ENCODE data around the gene KRABD2.

KRABD2 gene

DNA sequence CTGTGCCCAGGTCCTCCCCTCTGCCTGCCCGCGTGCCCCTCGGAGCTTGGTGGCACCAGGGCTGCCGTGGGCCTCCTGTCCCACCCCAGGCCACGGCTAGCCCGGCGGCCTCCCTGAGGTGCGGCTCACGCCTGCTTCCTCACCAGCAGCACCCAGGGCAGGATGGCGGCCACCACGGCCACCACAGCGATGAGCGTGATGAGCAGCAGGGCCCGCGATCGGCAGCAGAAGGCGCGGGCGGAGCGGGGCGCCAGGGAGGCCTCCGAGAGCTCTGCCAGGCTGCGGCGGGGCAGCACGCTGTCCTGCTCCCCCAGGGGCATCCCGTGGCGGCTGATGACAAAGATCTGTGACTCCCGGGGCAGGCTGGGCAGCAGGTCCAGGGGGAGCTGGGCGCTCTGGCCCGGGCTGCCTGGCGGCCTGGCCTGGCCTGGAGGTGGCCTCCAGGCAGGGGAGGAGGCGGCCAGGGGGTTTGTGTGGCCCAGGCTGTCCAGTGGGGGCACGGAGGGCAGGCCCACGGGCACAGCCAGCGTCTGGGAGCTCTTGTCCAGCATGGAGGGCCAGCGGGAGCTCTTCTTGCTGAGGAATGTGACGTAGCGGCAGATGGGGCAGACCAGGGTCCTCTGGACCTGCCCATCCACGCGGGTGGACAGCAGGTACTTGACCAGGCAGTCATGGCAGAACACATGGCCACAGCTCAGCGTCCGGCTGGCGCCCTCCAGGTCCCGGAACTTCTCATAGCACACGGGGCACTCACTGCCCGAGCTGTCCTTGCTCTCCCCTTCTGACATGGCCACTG lies 16.4 kb upstream of the KRABD2 start:
- H3K9ac ChIP-seq: no peak overlapping the region
- no peak overlapping the region for H3K4me2 ChIP-seq
- H3K4me1 Mint-ChIP-seq: no peaks in the 10 kb centered on the region
- no peaks in the 10 kb centered on the region for H3K36me3 ChIP-seq
- H3K79me2 ChIP-seq (ENCODE audit: low read depth): no peaks in the 10 kb centered on the region
- no peaks in the 10 kb centered on the region for H3K9me3 Mint-ChIP-seq
- H3K27ac Mint-ChIP-seq: no peak overlapping the region
- no peaks in the 10 kb centered on the region for H3K36me3 Mint-ChIP-seq
- no peaks in the 10 kb centered on the region for H3F3A ChIP-seq (ENCODE audit: low read depth)
- no peak overlapping the region for H3K4me3 ChIP-seq
- H4K20me1 ChIP-seq (ENCODE audit: low read depth): no peaks in the 10 kb centered on the region
- H3K4me3 Mint-ChIP-seq: no peak overlapping the region
- TF ChIP-seq, protein P1, sequence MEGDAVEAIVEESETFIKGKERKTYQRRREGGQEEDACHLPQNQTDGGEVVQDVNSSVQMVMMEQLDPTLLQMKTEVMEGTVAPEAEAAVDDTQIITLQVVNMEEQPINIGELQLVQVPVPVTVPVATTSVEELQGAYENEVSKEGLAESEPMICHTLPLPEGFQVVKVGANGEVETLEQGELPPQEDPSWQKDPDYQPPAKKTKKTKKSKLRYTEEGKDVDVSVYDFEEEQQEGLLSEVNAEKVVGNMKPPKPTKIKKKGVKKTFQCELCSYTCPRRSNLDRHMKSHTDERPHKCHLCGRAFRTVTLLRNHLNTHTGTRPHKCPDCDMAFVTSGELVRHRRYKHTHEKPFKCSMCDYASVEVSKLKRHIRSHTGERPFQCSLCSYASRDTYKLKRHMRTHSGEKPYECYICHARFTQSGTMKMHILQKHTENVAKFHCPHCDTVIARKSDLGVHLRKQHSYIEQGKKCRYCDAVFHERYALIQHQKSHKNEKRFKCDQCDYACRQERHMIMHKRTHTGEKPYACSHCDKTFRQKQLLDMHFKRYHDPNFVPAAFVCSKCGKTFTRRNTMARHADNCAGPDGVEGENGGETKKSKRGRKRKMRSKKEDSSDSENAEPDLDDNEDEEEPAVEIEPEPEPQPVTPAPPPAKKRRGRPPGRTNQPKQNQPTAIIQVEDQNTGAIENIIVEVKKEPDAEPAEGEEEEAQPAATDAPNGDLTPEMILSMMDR (IDR thresholded peaks at IDR 0.05): no peak
- TF ChIP-seq EZH2 (IDR thresholded peaks at IDR 0.05) (no peak), EZH2phosphoT487 (IDR thresholded peaks at IDR 0.05) (no peak)
- H2AFZ ChIP-seq (replicated peaks): no peak overlapping the region
- H3K9me3 ChIP-seq (ENCODE audit: low read depth): no peaks in the 10 kb centered on the region
- no peaks in the 10 kb centered on the region for H3K4me1 ChIP-seq
- peaks cover 10% of the 10 kb centered on the region for H3K27me3 Mint-ChIP-seq (ENCODE audit: insufficient read depth, low read depth)
- H3K27ac ChIP-seq: no peak overlapping the region
- DNase-seq (ENCODE audit: low spot score): no peak
- H3K27me3 ChIP-seq: peaks cover 19% of the 10 kb centered on the region

DNA sequence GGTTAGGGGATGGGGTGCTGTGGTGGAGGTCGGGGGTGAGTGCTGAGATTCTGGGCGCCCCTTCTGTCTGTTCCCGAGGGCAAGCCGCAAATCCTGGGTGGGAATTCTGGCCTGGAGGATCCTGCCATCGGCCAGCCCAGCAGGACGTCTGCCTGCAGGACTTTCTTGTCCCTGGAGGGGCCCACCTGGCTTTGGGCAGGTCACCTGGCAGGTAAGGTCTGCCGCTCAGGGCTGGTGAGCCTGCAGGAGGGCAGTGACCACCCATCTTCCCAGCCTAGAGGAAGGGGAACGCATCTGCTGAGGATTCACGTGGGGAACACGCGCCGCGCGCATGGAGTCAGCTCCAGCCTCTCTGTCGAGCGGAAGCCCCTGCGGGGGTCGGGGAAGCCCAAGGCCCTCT lies 15.8 kb upstream of the KRABD2 start:
- H3K4me2 ChIP-seq: no peak overlapping the region
- no peaks in the 10 kb centered on the region for H3K9me3 Mint-ChIP-seq
- H3K4me1 Mint-ChIP-seq: no peaks in the 10 kb centered on the region
- H3K36me3 Mint-ChIP-seq: no peaks in the 10 kb centered on the region
- H3K36me3 ChIP-seq: no peaks in the 10 kb centered on the region
- no peaks in the 10 kb centered on the region for H4K20me1 ChIP-seq (ENCODE audit: low read depth)
- DNase-seq (ENCODE audit: low spot score): no peak
- H3K79me2 ChIP-seq (ENCODE audit: low read depth): no peaks in the 10 kb centered on the region
- no peak overlapping the region for H3K9ac ChIP-seq
- H3K27me3 Mint-ChIP-seq (ENCODE audit: insufficient read depth, low read depth): peaks cover 10% of the 10 kb centered on the region
- no peak overlapping the region for H3K27ac ChIP-seq
- peaks cover 19% of the 10 kb centered on the region for H3K27me3 ChIP-seq
- no peaks in the 10 kb centered on the region for H3K9me3 ChIP-seq (ENCODE audit: low read depth)
- no peak overlapping the region for H2AFZ ChIP-seq (replicated peaks)
- H3K4me1 ChIP-seq: no peaks in the 10 kb centered on the region
- H3K4me3 Mint-ChIP-seq: no peak overlapping the region
- H3F3A ChIP-seq (ENCODE audit: low read depth): no peaks in the 10 kb centered on the region
- no peak overlapping the region for H3K27ac Mint-ChIP-seq
- no peak for TF ChIP-seq EZH2 (IDR thresholded peaks at IDR 0.05)
- TF ChIP-seq, protein P1 (IDR thresholded peaks at IDR 0.05): no peak
- no peak for TF ChIP-seq EZH2phosphoT487 (IDR thresholded peaks at IDR 0.05)
- H3K4me3 ChIP-seq: no peak overlapping the region

- Histone ChIP-seq H3K36me3 (no peaks in the 10 kb centered on the region), H3K9me3 (ENCODE audit: low read depth) (no peaks in the 10 kb centered on the region), H3K79me2 (ENCODE audit: low read depth) (no peaks in the 10 kb centered on the region), H3K9ac (no peak overlapping the region), H3K27ac (no peak overlapping the region), H3K4me2 (no peak overlapping the region), H2AFZ (replicated peaks) (no peak overlapping the region), H3K27me3 (peaks cover 14% of the 10 kb centered on the region), H3F3A (ENCODE audit: low read depth) (no peaks in the 10 kb centered on the region), H4K20me1 (ENCODE audit: low read depth) (no peaks in the 10 kb centered on the region), H3K4me1 (no peaks in the 10 kb centered on the region), H3K4me3 (no peak overlapping the region)
- peaks cover 9% of the 10 kb centered on the region for H3K27me3 Mint-ChIP-seq (ENCODE audit: insufficient read depth, low read depth)
- no peak overlapping the region for H3K4me3 Mint-ChIP-seq
- no peak for DNase-seq (ENCODE audit: low spot score)
- no peak overlapping the region for H3K27ac Mint-ChIP-seq
- H3K4me1 Mint-ChIP-seq: peaks cover under 1% of the 10 kb centered on the region
- TF ChIP-seq, protein P1 (IDR thresholded peaks at IDR 0.05): no peak
- no peak for TF ChIP-seq EZH2phosphoT487 (IDR thresholded peaks at IDR 0.05)
- TF ChIP-seq EZH2 (IDR thresholded peaks at IDR 0.05): no peak
- H3K9me3 Mint-ChIP-seq: no peaks in the 10 kb centered on the region
- no peaks in the 10 kb centered on the region for H3K36me3 Mint-ChIP-seq
Measured at GRCh38 chr17:8391711-8392110, 15.2 kb upstream of the KRABD2 start.

All from neural progenitor cell (in vitro differentiated cells).